Esophagus muscularis mucosa (tissue), 4 donors: Measurements from ENCODE around the gene NECTIN4.

Experiments
- CTCF ChIP-seq, 3 experiments: fragments of 200-600 bp in 2 of 3; fragments of 450-650 bp in 1 of 3; sonication (generic) in 2 of 3; IDR thresholded peaks; one replicate each; pipeline ENCODE4 v1.5.1; 2017 to 2019; ENCODE audit warnings: antibody characterized with exemption in 3 of 3, mild to moderate bottlenecking in 2 of 3, moderate library complexity in 1 of 3
- EP300 ChIP-seq: sonication (generic); formaldehyde crosslinking; IDR thresholded peaks from one replicate; pipeline ENCODE4 v1.6.1; 2017; ENCODE audit warnings: antibody characterized with exemption
- POLR2A ChIP-seq: fragments of 450-650 bp; IDR thresholded peaks from one replicate; pipeline ENCODE4 v1.6.1; 2017; ENCODE audit warnings: antibody characterized with exemption, moderate library complexity, mild to moderate bottlenecking, low read depth

GRCh38 chr1:161091796-161092507 is 2.6 kb upstream of the NECTIN4 start:
- TF ChIP-seq CTCF (IDR thresholded peaks at IDR 0.05) (no peak), POLR2A (no peak), EP300 (no peak)
